Stomach (tissue), 9 donors: ENCODE results near the gene SLC7A9. TPM values are rescaled to one million over a fixed set of nuclear protein-coding genes. Genes with fewer than 3 reads are reported as not detected.
"Not testable (repeated sequence)": the region's sequence is repeated elsewhere in the genome, so short reads cannot be mapped to it uniquely, and the experiment has no call there.

Source experiments
- DNase-seq, 2 donors: peaks; one replicate each; pipeline versions ENCODE4 v3.0.0 to v3.0.0-alpha.2; 2013 to 2019
- H3K27ac ChIP-seq, 5 donors: fragments of 200-600 bp in 4 of 5; sonication (generic) in 4 of 5; one replicate each; pipeline ENCODE4 v1.5.1; 2013 to 2019; ENCODE audit warnings: mild to moderate bottlenecking in 1 of 5, moderate library complexity in 1 of 5
- H3K27me3 ChIP-seq, 3 donors: fragments of 200-600 bp; sonication (generic); one replicate each; pipeline ENCODE4 v1.5.1; 2017 to 2019; ENCODE audit warnings: mixed run types in 1 of 3
- H3K36me3 ChIP-seq, 4 donors: fragments of 200-600 bp; sonication (generic); 1 replicate in 3 of 4; 2 replicates in 1 of 4; pipeline ENCODE4 v1.5.1; 2016 to 2019
- H3K4me1 ChIP-seq, 4 donors: fragments of 200-600 bp; sonication (generic); one replicate each; pipeline ENCODE4 v1.5.1; 2016 to 2019
- H3K4me3 ChIP-seq, 4 donors: fragments of 200-600 bp; sonication (generic) in 3 of 4; one replicate each; pipeline ENCODE4 v1.5.1; 2016 to 2019; ENCODE audit warnings: mild to moderate bottlenecking in 1 of 4
- H3K9me3 ChIP-seq, 4 donors: fragments of 200-600 bp; sonication (generic); one replicate each; pipeline ENCODE4 v1.5.1; 2016 to 2019
- EP300 ChIP-seq: sonication (generic); formaldehyde crosslinking; IDR thresholded peaks from one replicate; pipeline ENCODE4 v1.6.1; 2017; ENCODE audit warnings: antibody characterized with exemption
- POLR2A ChIP-seq, 4 donors: fragments of 450-650 bp; IDR thresholded peaks; one replicate each; pipeline ENCODE4 v1.6.1; 2016; ENCODE audit warnings: antibody characterized with exemption in 4 of 4, control low read depth in 2 of 4, mild to moderate bottlenecking in 1 of 4, moderate library complexity in 1 of 4
- POLR2AphosphoS5 ChIP-seq, 3 donors: sonication (generic); formaldehyde crosslinking; IDR thresholded peaks; one replicate each; pipeline ENCODE4 v1.6.1; 2016; ENCODE audit warnings: antibody characterized with exemption in 3 of 3
- WGBS, 5 donors: extraction: QIAGEN DNeasy Blood & Tissue Kit in 3 of 5; methylation state at CpG; one replicate each; pipeline versions ENCODE4 v1.1.5 to v1.1.7; 2013 to 2018; 5-methylcytosine and 5-hydroxymethylcytosine counted together
- intact Hi-C: fragments of 100-400 bp; cut with DNase I; formaldehyde crosslinking; loops from one replicate; pipeline ENCODE4 v1.15.1; 2023; ENCODE audit warnings: low total_unique reads
- polyA plus RNA-seq, 3 donors: library from polyadenylated mRNA; stranded (reverse); fragments of 200-250 nt; gene quantifications; one replicate each; pipeline ENCODE4 v1.2.3, GENCODE V29; 2013
- total RNA-seq, 5 donors: library from RNA; depleted of rRNA; stranded (reverse); fragments of >200 nt; gene quantifications; one replicate each; pipeline versions ENCODE4 v1.1.0 to v1.2.3, GENCODE V29; 2014 to 2016
- TF ChIP-seq, protein P1 (sequence below), 7 experiments: fragments of 450-650 bp in 4 of 7; fragments of 200-600 bp in 3 of 7; sonication (generic) in 3 of 7; IDR thresholded peaks; one replicate each; pipeline ENCODE4 v1.5.1; 2016 to 2019; ENCODE audit warnings: antibody characterized with exemption in 7 of 7, control low read depth in 2 of 7, mild to moderate bottlenecking in 1 of 7
- donor health status: healthy with polysubstance abuse.
- donor health status: Bipolar disorder and iron deficiency.
- donor health status: healthy.

Gene SLC7A9
- total and polyA plus RNA-seq, 8 donors, result 0.58 to 2.4 TPM; not detected in 6

GRCh38 chr19:32890326-32890725, 20.8 kb upstream of the SLC7A9 start:
- TF ChIP-seq, protein P1, sequence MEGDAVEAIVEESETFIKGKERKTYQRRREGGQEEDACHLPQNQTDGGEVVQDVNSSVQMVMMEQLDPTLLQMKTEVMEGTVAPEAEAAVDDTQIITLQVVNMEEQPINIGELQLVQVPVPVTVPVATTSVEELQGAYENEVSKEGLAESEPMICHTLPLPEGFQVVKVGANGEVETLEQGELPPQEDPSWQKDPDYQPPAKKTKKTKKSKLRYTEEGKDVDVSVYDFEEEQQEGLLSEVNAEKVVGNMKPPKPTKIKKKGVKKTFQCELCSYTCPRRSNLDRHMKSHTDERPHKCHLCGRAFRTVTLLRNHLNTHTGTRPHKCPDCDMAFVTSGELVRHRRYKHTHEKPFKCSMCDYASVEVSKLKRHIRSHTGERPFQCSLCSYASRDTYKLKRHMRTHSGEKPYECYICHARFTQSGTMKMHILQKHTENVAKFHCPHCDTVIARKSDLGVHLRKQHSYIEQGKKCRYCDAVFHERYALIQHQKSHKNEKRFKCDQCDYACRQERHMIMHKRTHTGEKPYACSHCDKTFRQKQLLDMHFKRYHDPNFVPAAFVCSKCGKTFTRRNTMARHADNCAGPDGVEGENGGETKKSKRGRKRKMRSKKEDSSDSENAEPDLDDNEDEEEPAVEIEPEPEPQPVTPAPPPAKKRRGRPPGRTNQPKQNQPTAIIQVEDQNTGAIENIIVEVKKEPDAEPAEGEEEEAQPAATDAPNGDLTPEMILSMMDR (IDR thresholded peaks at IDR 0.05), result no peak
- no peak for TF ChIP-seq POLR2AphosphoS5 (IDR thresholded peaks at IDR 0.05)
- TF ChIP-seq POLR2A (IDR thresholded peaks at IDR 0.05), result no peak
- no peak for TF ChIP-seq EP300
- Histone ChIP-seq H3K9me3 (peaks cover 0 to 25% (median 15%) of the 10 kb centered on the region in 4 donors), H3K4me1 (no peaks in the 10 kb centered on the region), H3K36me3 (peaks cover 0 to 72% (median 46%) of the 10 kb centered on the region in 4 donors), H3K4me3 (no peak overlapping the region), H3K27ac (no peak overlapping the region), H3K27me3 (no peaks in the 10 kb centered on the region)
- 96 to 99% (median 98%) methylated on average over 11 to 13 of the region's 13 CpGs for WGBS, 5 donors
- intact Hi-C loops, result no loop called here
- DNase-seq, result no peak

GRCh38 chr19:32889137-32889934, 19.8 kb upstream of the SLC7A9 start:
- no peak for DNase-seq
- no peaks in the 10 kb centered on the region for H3K27me3 ChIP-seq
- no peak overlapping the region for H3K27ac ChIP-seq
- H3K4me3 ChIP-seq, result no peak overlapping the region
- no peak for TF ChIP-seq POLR2A (IDR thresholded peaks at IDR 0.05)
- TF ChIP-seq, protein P1 (IDR thresholded peaks at IDR 0.05), result no peak
- TF ChIP-seq EP300, result no peak
- TF ChIP-seq POLR2AphosphoS5 (IDR thresholded peaks at IDR 0.05), result no peak
- WGBS, 5 donors, result 89 to 98% (median 96%) methylated on average over 8 to 11 of the region's 11 CpGs
- H3K9me3 ChIP-seq, result peaks cover 0 to 25% (median 15%) of the 10 kb centered on the region in 4 donors
- no peaks in the 10 kb centered on the region for H3K4me1 ChIP-seq
- intact Hi-C loops, result no loop called here
- peaks cover 0 to 63% (median 44%) of the 10 kb centered on the region in 4 donors for H3K36me3 ChIP-seq

GRCh38 chr19:32887572-32888215, 18.1 kb upstream of the SLC7A9 start:
- Histone ChIP-seq H3K9me3 (peaks cover 0 to 17% (median 10%) of the 10 kb centered on the region in 4 donors), H3K27ac (no peak overlapping the region)
- DNase-seq, result no peak

DNA sequence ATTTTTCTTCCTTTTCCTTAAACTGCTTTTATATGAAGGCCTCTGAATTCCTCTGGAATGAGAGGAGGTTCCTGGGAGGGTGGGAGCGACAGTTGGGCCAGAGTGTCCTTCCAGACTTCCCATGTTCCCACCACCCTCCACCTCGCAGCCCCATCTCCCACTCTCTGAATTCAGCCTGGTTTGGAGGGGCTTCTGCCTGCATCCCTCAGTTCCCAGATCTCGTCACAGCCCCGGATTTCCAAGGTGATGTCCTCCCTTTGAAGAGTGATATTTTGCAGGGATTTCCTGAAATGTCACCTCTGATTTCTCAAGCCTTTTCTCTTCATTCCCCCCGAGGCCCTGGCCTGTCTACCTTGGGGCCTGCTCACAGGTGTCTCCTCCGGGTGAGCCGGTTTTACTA, 16.7 kb upstream of the SLC7A9 start:
- Histone ChIP-seq H3K4me3 (no peak overlapping the region), H3K27ac (no peak overlapping the region), H3K36me3 (peaks cover 0 to 64% (median 43%) of the 10 kb centered on the region in 4 donors), H3K27me3 (no peaks in the 10 kb centered on the region), H3K9me3 (peaks cover 0 to 8% (median 3%) of the 10 kb centered on the region in 4 donors), H3K4me1 (no peaks in the 10 kb centered on the region)
- 89 to 98% (median 94%) methylated on average over 7 of the region's 7 CpGs for WGBS, 5 donors
- intact Hi-C loops, result no loop called here
- DNase-seq, result no peak
- TF ChIP-seq, protein P1 (IDR thresholded peaks at IDR 0.05), result no peak
- TF ChIP-seq POLR2AphosphoS5 (IDR thresholded peaks at IDR 0.05) (no peak), POLR2A (IDR thresholded peaks at IDR 0.05) (no peak), EP300 (no peak)

More at GRCh38 chr19:32887572-32888215, 18.1 kb upstream of the SLC7A9 start:
- Histone ChIP-seq H3K4me3 (no peak overlapping the region), H3K4me1 (no peaks in the 10 kb centered on the region), H3K27me3 (no peaks in the 10 kb centered on the region), H3K36me3 (peaks cover 0 to 58% (median 38%) of the 10 kb centered on the region in 4 donors)
- 82 to 92% (median 89%) methylated on average over 4 of the region's 4 CpGs for WGBS, 5 donors
- intact Hi-C loops, result no loop called here
- TF ChIP-seq, protein P1 (IDR thresholded peaks at IDR 0.05), result no peak
- TF ChIP-seq POLR2AphosphoS5 (IDR thresholded peaks at IDR 0.05) (no peak), POLR2A (IDR thresholded peaks at IDR 0.05) (no peak), EP300 (no peak)

DNA sequence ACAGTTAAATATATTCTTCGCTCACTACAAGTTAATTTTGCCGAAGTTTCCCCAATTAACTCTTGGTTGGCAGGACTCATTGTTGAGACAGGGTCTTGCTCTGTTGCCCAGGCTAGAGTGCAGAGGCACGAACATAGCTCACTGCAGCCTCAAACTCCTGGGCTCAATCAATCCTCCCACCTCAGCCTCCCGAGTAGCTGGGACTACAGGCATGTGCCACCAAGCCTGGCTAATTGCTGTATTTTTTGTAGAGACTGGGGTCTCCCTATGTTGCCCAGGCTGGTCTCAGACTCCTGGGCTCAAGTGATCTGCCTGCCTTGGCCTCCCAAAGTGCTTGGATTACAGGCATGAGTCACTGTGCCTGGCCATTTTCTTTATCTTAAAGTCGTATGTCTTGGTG, 15.7 kb upstream of the SLC7A9 start:
- H3K4me1 ChIP-seq, DNase-seq, H3K27me3 ChIP-seq, H3K27ac ChIP-seq, H3K4me3 ChIP-seq, intact Hi-C loops, H3K9me3 ChIP-seq: not testable (repeated sequence)
- WGBS, 5 donors, result 79 to 93% (median 88%) methylated on average over 5 of the region's 5 CpGs
- H3K36me3 ChIP-seq, result peaks cover 0 to 64% (median 38%) of the 10 kb centered on the region in 4 donors
